GM18499 (cell line): ENCODE results near the gene MTO1.
"Not testable (repeated sequence)": the region's sequence is repeated elsewhere in the genome, so short reads cannot be mapped to it uniquely, and the experiment has no call there.

Experiments used
- ATAC-seq: cut with Tn5 transposase; IDR thresholded peaks from one replicate; pipeline ENCODE4 v1.9.1; 2021; ENCODE audit warnings: moderate number of reproducible peaks; ENCODE audit not compliant: insufficient read depth, unreplicated experiment

MTO1 gene

GRCh38 chr6:73461537-73462350, at the start of gene MTO1:
TSS of gene MTO1 (plus strand) at chr6:73461737. CDS start at chr6:73461855, 118 bp downstream.
- peak; percentile 92 for ATAC-seq

GRCh38 chr6:73413102-73413501, 48.4 kb upstream of the MTO1 start:
- no peak for ATAC-seq

GRCh38 chr6:73418081-73418741, 43.3 kb upstream of the MTO1 start:
- ATAC-seq = no peak

- no peak for ATAC-seq
These were observed 40.0 kb upstream of the MTO1 start for GRCh38 chr6:73421534-73421933.

GRCh38 chr6:73435236-73435635, 26.3 kb upstream of the MTO1 start:
- no peak for ATAC-seq

- no peak for ATAC-seq
These were observed 18.0 kb upstream of the MTO1 start for GRCh38 chr6:73443555-73443954.

- ATAC-seq = peak; percentile 43
These were observed 10.1 kb upstream of the MTO1 start for GRCh38 chr6:73451223-73452106.

- ATAC-seq = peak; percentile 58
These were observed 9.5 kb upstream of the MTO1 start, which contains the start of gene CGAS for GRCh38 chr6:73452107-73452461. TSS of gene CGAS (minus strand) at chr6:73452297. CDS start at chr6:73452181, 116 bp downstream.

- no peak for ATAC-seq
These were observed 5.5 kb upstream of the MTO1 start for GRCh38 chr6:73455865-73456629.

GRCh38 chr6:73459474-73459873, 2.1 kb upstream of the MTO1 start:
- ATAC-seq = not testable (repeated sequence)

- ATAC-seq = no peak
These were observed 1.5 kb upstream of the MTO1 start for GRCh38 chr6:73460056-73460455.

- ATAC-seq = peak; percentile 97
These were observed 10.3 kb downstream of the MTO1 start for GRCh38 chr6:73471686-73472290.

GRCh38 chr6:73476723-73477122, 15.2 kb downstream of the MTO1 start:
- ATAC-seq = no peak

- no peak for ATAC-seq
These were observed 15.9 kb downstream of the MTO1 start for GRCh38 chr6:73477407-73477806.

- ATAC-seq = no peak
These were observed 20.4 kb downstream of the MTO1 start for GRCh38 chr6:73481969-73482368.

GRCh38 chr6:73484438-73484837, 22.9 kb downstream of the MTO1 start:
- ATAC-seq = no peak

- no peak for ATAC-seq
These were observed 25.9 kb downstream of the MTO1 start for GRCh38 chr6:73487473-73487872.

- no peak for ATAC-seq
These were observed 29.8 kb downstream of the MTO1 start for GRCh38 chr6:73491377-73491776.

- ATAC-seq = no peak
These were observed 36.4 kb downstream of the MTO1 start for GRCh38 chr6:73497915-73498314.
